GM21360 (cell line): ENCODE data around the gene KRTAP10-9.
"Not testable (repeated sequence)": the region's sequence is repeated elsewhere in the genome, so short reads cannot be mapped to it uniquely, and the experiment has no call there.

ENCODE experiments used
- ATAC-seq: cut with Tn5 transposase; IDR thresholded peaks from one replicate; pipeline ENCODE4 v1.9.1; 2021; ENCODE audit warnings: mild to moderate bottlenecking, moderate library complexity; ENCODE audit not compliant: unreplicated experiment

KRTAP10-9 gene

GRCh38 chr21:44626673-44627143 is at the start of gene KRTAP10-9:
Gene KRTAP10-9 (plus strand): TSS chr21:44627093. CDS start chr21:44627172, 79 bp downstream.
- no peak for ATAC-seq

GRCh38 chr21:44578371-44579055 is 48.4 kb upstream of the KRTAP10-9 start:
- ATAC-seq, result no peak

DNA sequence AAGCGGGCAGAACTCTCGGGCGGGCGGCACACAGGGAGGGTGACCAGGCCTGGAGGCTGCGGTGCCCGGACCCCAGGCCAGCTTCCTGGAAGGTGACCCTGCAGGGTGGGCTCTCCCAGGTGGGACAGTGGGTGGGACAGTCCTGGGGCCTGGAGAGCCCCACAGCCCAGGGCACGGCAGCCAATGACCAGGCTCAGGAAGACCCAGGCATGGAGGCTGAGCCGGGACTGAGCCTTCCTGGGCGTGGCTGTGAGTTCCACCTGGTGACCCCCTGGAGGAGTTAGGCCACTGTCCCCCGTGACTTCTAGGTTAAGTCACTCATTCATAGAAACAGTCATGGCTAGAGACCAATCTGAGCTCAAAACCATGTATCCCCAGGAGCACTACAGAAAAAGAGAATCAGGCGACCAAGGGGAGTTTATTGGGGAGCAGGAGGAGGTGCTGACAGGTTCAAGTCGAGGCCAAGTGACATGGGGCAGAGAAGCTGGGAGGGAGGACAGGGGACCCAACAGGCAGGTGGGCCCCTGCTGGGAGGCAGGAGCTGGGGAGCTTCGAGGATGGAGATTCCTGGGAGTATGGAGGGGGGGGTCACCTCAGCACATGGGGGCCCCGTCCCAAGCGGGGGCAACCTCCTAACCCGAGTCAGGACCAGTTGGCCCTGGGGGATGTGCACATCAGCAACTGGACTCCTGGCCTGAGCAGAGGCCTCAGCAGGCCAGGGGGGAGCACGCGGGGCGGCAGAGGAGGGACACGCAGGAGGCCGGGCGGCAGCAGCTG is 47.6 kb upstream of the KRTAP10-9 start:
- ATAC-seq, result no peak

GRCh38 chr21:44579833-44580144 is 47.1 kb upstream of the KRTAP10-9 start:
- ATAC-seq, result no peak

- ATAC-seq, result not testable (repeated sequence)
These were observed 46.6 kb upstream of the KRTAP10-9 start, which contains the start of gene KRTAP10-5 for GRCh38 chr21:44580231-44580821. Gene KRTAP10-5 (minus strand): TSS chr21:44580604. CDS start chr21:44580578, 26 bp downstream.

GRCh38 chr21:44581158-44581557 is 45.7 kb upstream of the KRTAP10-9 start:
- ATAC-seq, result no peak

GRCh38 chr21:44582055-44582454 is 44.8 kb upstream of the KRTAP10-9 start:
- no peak for ATAC-seq

DNA sequence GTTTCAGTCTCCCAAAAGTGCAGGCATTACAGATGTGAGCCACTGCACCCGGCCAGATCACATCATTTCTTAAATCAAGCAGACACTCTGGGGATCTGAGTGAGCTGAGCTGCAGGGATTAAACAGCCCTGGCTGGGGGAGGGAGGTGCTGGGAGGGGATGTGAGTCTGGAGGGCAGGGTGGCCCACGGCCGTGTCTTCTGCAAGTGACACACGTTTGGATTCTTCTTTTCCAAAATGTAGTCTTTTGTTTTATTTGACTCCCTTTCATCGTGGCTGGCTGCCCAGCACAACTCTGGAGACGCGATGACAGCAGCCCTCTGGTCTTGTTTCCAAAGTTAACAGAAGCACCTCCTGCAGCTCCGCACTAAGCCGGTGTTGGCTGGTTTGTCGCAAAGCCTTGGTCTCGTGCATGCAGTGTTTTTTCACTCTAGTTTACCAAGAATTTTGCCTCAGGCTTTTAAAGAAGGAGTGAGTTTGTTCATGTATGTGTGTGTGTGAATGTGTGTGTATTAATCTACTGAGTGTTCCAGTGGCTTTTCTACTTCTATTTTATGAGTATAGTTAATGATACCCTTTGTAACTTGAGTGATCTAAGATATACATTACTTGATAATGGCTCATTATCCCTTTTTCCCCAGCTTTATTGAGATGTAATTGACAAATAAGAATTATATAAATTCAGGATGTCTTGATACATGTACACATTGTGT is 43.6 kb upstream of the KRTAP10-9 start:
- ATAC-seq, result no peak

DNA sequence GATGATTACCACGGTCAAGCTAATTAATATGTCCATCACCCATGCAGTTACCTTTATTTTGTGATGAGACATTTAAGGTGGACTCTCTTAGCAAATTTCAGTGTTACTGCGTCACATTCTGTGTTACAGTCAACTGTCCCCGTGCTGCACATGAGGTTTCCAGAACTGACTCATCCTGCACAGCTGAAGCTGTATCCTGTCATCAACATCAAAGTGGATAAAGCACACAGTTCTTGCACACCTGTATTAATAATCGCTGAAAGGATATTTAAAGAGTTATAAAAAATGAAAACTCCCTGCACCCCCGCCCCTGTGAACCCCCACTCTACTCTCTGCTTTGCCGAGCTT is 43.1 kb upstream of the KRTAP10-9 start:
- no peak for ATAC-seq

DNA sequence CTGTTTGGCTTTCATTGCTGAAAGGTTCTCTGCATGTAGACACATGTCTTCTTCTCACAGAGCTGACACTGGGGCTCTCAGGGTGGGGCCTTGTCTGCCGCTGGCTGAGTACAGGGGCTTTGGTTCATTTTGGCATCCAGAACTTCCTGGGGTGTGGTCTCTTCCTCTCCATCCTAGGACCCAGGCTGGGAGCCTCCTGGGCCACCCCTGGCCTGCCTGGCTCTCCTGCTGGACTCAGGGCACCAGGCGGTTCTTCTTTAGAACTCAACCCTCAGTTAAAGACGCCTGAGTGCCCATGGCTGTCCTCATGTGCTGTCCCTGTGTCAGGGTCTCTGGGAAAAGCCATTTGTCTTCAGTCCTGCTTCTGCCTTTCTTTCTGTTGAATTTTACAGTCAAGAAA is 41.0 kb upstream of the KRTAP10-9 start:
- no peak for ATAC-seq

- ATAC-seq, result no peak
These were observed 37.8 kb upstream of the KRTAP10-9 start for GRCh38 chr21:44589094-44589493.

GRCh38 chr21:44589586-44590305 is 37.1 kb upstream of the KRTAP10-9 start:
- ATAC-seq, result no peak

- no peak for ATAC-seq
These were observed 36.6 kb upstream of the KRTAP10-9 start for GRCh38 chr21:44590311-44590721.

GRCh38 chr21:44590897-44591800 is 35.7 kb upstream of the KRTAP10-9 start:
- ATAC-seq, result not testable (repeated sequence)

DNA sequence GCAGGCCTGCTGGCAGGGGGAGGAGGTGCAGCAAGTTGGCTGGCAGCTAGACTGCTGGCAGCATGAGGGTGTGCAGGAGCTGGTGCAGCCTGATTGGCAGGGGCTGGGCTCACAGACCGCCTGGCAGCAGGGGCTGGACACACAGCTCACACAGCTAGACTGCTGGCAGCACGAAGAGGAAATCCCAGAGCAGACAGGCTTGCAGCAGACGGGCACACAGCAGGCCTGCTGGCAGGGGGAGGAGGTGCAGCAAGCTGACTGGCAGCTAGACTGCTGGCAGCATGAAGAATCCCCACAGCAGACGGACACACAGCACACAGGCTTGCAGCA is 35.1 kb upstream of the KRTAP10-9 start:
- ATAC-seq, result not testable (repeated sequence)

- no peak for ATAC-seq
These were observed 34.2 kb upstream of the KRTAP10-9 start, which contains the start of gene KRTAP10-6 for GRCh38 chr21:44592446-44593311. Gene KRTAP10-6 (minus strand): TSS chr21:44592505. CDS start chr21:44592484, 21 bp downstream.

GRCh38 chr21:44593598-44594405 is 33.1 kb upstream of the KRTAP10-9 start:
- ATAC-seq, result no peak

- ATAC-seq, result no peak
These were observed 32.4 kb upstream of the KRTAP10-9 start for GRCh38 chr21:44594406-44594916.
